GM12878 (cell line): ENCODE results near the gene BRINP3.

Experiments
- CEBPB ChIP-seq, 2 experiments: fragments of 150-350 bp in 1 of 2; IDR thresholded peaks; 2 replicates each; pipeline ENCODE4 v1.6.1; 2012 to 2014; ENCODE audit warnings: low read depth in 2 of 2, low read length in 2 of 2, borderline replicate concordance in 1 of 2, inconsistent platforms in 1 of 2
- IRF3 ChIP-seq: fragments of 450-650 bp; IDR thresholded peaks from 2 replicates; pipeline ENCODE4 v1.6.1; 2014; ENCODE audit warnings: mild to moderate bottlenecking
- POLR2A ChIP-seq: IDR thresholded peaks from 2 replicates; pipeline ENCODE4 v1.6.1; 2011; ENCODE audit warnings: low read depth, mild to moderate bottlenecking, low read length
- RCOR1 ChIP-seq: conservative IDR thresholded peaks from 2 replicates; pipeline ENCODE4 v1.6.1; 2012; ENCODE audit warnings: low read depth, low read length, improper control_type of control experiment
- TAF1 ChIP-seq: IDR thresholded peaks from 2 replicates; pipeline ENCODE4 v1.6.1; 2011; ENCODE audit warnings: mild to moderate bottlenecking, low read depth, low read length, borderline replicate concordance

DNA sequence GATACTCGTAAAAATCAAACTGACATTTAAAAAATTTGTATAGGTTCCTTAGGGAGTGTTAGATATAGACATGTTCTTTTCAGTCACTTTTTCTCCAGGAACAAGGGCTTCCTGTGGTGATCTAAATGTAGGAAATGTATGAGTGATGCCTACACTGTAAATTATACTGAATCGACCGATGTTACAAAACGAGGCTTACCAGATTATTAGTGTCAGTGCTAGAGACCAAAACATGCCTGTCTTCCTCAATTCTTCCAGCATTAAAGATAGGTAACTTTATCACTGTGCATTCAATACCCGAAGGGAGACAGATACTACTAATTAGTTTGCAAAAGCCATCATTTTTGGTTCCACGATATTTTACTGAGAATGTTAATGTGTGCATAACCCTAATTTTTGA, 86.1 kb downstream of the BRINP3 start:
- TF ChIP-seq POLR2A (no peak), RCOR1 (no peak), TAF1 (no peak), CEBPB (IDR thresholded peaks at IDR 0.05; ENCODE audit: borderline replicate concordance in 1 of 2, low read depth in 2 of 2, low read length in 2 of 2) (no peak), IRF3 (no peak)
